BLaER1 (cell line): Measurements from ENCODE around the gene ERICH4.
"Not testable (repeated sequence)": the region's sequence is repeated elsewhere in the genome, so short reads cannot be mapped to it uniquely, and the experiment has no call there.

Experiments used
- H3K27ac ChIP-seq: shearing (Covaris generic); formaldehyde crosslinking; 2 replicates; pipeline ENCODE4 v1.8.1; 2022
- H3K27me3 ChIP-seq: shearing (Covaris generic); formaldehyde crosslinking; 2 replicates; pipeline ENCODE4 v1.8.1; 2022
- H3K36me3 ChIP-seq: shearing (Covaris generic); formaldehyde crosslinking; 2 replicates; pipeline ENCODE4 v1.8.1; 2022
- H3K4me1 ChIP-seq: shearing (Covaris generic); formaldehyde crosslinking; 2 replicates; pipeline ENCODE4 v1.8.1; 2022
- H3K4me2 ChIP-seq: shearing (Covaris generic); formaldehyde crosslinking; 2 replicates; pipeline ENCODE4 v1.8.1; 2022
- H3K4me3 ChIP-seq: shearing (Covaris generic); formaldehyde crosslinking; 2 replicates; pipeline ENCODE4 v1.8.1; 2022
- H3K9ac ChIP-seq: shearing (Covaris generic); formaldehyde crosslinking; 2 replicates; pipeline ENCODE4 v1.8.1; 2022
- H3K9me3 ChIP-seq: shearing (Covaris generic); formaldehyde crosslinking; 2 replicates; pipeline ENCODE4 v1.8.1; 2022
- H4K20me1 ChIP-seq: shearing (Covaris generic); formaldehyde crosslinking; 2 replicates; pipeline ENCODE4 v1.8.1; 2022
- Cebpa-rat ChIP-seq: shearing (Covaris generic); IDR thresholded peaks from 2 replicates; pipeline ENCODE4 v1.8.1; 2022

Gene ERICH4

DNA sequence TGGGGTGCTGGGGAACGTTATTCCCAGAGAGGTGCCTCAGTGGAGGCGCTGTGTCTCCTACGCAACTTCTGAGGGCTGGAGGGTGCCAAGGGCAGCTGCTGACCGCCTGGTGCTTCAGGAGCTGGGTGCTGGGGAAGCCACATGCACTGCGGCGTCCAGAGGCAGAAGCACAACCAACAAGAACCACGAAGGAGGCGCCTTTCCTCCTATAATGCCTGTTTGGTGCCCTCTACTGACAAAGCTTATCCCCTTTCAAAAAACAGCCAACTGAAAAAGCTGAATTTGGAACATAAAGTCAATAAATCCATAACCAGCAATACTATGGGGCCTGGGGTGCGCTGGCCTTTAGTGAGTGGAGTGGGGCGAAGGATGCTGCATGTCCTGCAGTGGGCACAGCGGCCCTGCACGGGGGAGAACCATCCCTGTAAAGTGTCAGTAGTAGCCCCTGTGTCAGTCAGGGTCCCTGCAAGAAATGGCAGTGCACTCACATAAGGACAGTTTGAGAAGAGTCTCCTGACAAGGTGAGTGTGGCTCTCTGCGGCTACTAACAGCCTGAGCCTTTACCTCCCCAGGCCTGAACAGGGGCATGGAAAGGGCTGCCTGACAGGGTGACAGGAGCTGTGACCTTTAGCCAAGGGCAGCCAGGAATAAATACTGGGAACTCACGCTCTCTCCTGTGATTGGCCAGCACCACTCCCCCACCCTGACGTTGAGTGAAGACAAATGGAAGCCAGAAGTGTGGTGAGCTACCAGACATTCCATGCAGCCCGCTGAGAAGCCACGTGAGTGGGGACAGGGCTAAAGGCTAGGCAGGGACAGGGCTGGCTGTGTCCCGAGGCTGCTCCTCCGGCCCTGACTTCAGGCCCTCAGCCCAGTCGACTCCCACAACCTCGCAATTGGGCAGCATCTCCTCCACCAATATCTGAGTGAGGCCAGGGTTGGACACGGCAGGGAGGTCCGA is 11.2 kb upstream of the ERICH4 start:
- peaks cover 47% of the 10 kb centered on the region for H3K36me3 ChIP-seq
- H3K27me3 ChIP-seq, result no peaks in the 10 kb centered on the region
- peak overlapping the region; percentile 43 for H3K4me2 ChIP-seq
- peak overlapping the region; percentile 70 for H3K27ac ChIP-seq
- no peaks in the 10 kb centered on the region for H3K9me3 ChIP-seq
- peak overlapping the region; percentile 0; the same call in 1 of the 2 replicates for H3K9ac ChIP-seq
- H4K20me1 ChIP-seq, result peaks cover 9% of the 10 kb centered on the region; the same call in 1 of the 2 replicates
- no peak for TF ChIP-seq Cebpa-rat
- peaks cover 53% of the 10 kb centered on the region for H3K4me1 ChIP-seq
- no peak overlapping the region for H3K4me3 ChIP-seq

DNA sequence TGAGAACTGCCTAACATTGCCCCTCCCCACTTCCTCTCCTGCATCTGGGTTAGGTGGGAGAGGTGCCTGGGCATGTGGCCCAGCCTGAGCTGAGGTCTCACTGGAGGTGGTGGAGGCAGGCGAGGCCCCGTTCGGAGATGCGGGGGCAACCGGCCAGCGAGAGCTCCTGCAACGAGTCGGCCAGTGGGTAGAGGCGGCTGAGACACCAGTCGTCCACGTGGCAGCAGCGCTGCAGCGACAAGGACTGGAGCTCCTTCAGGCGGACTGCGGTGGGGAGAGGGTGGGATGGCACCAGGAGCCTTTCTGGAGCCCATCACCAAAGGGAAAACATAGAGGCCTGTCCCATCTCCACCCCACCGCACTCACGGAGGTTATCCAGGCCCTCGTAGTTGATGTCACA is 9.8 kb upstream of the ERICH4 start:
- peaks cover 55% of the 10 kb centered on the region for H3K36me3 ChIP-seq
- peaks cover 43% of the 10 kb centered on the region for H3K4me1 ChIP-seq
- H3K27ac ChIP-seq, result no peak overlapping the region
- TF ChIP-seq Cebpa-rat, result no peak
- H4K20me1 ChIP-seq, result peaks cover 9% of the 10 kb centered on the region; the same call in 1 of the 2 replicates
- no peaks in the 10 kb centered on the region for H3K9me3 ChIP-seq
- no peaks in the 10 kb centered on the region for H3K27me3 ChIP-seq
- no peak overlapping the region for H3K4me2 ChIP-seq
- no peak overlapping the region for H3K4me3 ChIP-seq
- H3K9ac ChIP-seq, result no peak overlapping the region

DNA sequence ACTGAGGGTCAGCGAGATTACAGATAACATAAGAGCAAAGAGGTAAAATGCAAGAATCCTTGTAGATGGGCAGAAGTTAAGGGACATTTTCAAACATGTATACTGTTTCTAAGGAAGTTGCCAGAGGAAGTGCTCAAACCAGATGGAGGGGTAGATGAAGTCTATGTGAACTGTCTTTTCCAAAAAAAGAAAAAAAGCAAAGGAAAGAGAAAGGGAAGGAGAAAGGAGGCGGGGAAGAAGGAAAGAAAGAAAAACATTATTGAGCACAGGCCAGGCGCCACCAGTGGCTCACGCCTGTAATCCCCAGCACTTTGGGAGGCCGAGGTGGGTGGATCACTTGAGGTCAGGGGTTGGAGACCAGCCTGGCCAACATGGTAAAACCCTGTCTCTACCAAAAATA is 8.5 kb upstream of the ERICH4 start:
- H3K4me3 ChIP-seq, result no peak overlapping the region
- H3K36me3 ChIP-seq, result peaks cover 51% of the 10 kb centered on the region
- no peaks in the 10 kb centered on the region for H3K27me3 ChIP-seq
- H4K20me1 ChIP-seq, result peaks cover 9% of the 10 kb centered on the region; the same call in 1 of the 2 replicates
- no peak overlapping the region for H3K9ac ChIP-seq
- no peak overlapping the region for H3K27ac ChIP-seq
- TF ChIP-seq Cebpa-rat, result no peak
- H3K4me2 ChIP-seq, result peak overlapping the region; percentile 2; the same call in 1 of the 2 replicates
- peaks cover 42% of the 10 kb centered on the region for H3K4me1 ChIP-seq
- H3K9me3 ChIP-seq, result no peaks in the 10 kb centered on the region

DNA sequence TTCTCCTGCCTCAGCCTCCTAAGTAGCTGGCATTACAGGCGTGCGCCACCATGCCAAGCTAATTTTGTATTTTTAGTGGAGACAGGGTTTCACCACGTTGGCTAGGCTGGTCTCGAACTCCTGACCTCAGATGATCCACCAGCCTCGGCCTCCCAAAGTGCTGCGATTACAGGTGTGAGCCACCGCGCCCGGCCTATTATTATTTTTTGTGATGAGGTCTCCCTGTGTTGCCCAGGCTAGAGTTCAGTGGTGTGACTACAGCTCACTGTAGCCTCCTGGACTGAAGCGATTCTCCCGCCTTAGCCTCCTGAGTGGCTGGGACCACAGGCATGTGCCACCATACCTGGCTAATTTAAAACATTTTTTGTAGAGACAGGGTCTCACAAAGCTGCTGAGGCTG is 7.6 kb upstream of the ERICH4 start:
- H3K27ac ChIP-seq, H4K20me1 ChIP-seq, H3K9ac ChIP-seq, H3K4me2 ChIP-seq, H3K9me3 ChIP-seq, H3K4me3 ChIP-seq, H3K27me3 ChIP-seq: not testable (repeated sequence)
- Histone ChIP-seq H3K4me1 (peaks cover 41% of the 10 kb centered on the region), H3K36me3 (peaks cover 46% of the 10 kb centered on the region)

DNA sequence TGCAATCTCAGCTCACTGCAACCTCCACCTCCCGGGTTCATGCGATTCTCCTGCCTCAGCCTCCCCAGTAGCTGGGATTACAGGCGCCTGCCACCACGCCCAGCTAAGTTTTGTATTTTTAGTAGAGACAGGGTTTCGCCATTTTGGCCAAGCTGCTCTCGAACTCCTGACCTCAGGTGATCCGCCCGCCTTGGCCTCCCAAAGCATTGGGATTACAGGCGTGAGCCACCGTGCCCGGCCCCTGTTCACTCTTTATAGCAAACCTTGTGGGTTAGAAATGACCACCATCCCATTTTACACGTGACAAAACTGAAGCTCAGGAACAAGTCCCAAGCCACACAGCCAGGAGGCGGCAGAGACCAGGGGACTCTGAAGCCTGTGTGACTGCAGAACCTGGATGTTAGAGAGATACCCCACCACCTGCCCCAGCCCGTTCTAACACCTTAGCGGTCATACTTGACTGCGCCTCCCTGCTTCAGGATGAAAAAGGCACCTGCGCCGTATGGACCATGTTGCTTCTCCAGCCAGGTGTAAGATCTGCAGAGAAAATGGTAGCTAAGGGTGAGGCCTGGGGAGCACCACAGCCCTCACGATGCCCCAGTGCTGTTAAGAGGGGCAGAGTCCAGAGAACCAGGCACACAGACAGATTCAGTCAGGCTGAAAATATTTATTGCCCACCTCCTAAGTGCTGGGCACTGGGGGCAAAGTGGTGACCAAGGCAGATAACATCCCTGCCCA is 6.9 kb upstream of the ERICH4 start:
- TF ChIP-seq Cebpa-rat, result no peak
- Histone ChIP-seq H3K27me3 (no peaks in the 10 kb centered on the region), H3K4me2 (no peak overlapping the region), H3K27ac (no peak overlapping the region), H3K36me3 (peaks cover 43% of the 10 kb centered on the region), H4K20me1 (peaks cover 9% of the 10 kb centered on the region; the same call in 1 of the 2 replicates), H3K9me3 (no peaks in the 10 kb centered on the region), H3K4me3 (no peak overlapping the region), H3K4me1 (peaks cover 35% of the 10 kb centered on the region), H3K9ac (no peak overlapping the region)

DNA sequence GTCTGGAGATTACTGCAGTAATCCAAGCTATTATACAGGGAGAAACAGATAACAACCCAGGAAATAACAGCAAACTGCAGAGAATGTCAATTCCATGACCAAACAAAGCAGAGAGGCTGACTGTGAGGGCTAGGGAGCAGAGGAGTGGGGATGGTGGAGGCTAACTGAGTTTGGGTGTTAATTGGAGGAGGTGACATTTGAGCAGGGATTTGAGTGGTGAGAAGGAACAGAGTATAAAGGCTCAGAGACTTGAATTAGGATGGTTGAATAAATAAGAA is 6.3 kb upstream of the ERICH4 start:
- no peaks in the 10 kb centered on the region for H3K9me3 ChIP-seq
- H3K4me1 ChIP-seq, result peaks cover 30% of the 10 kb centered on the region
- H3K4me3 ChIP-seq, result no peak overlapping the region
- no peak for TF ChIP-seq Cebpa-rat
- H3K27ac ChIP-seq, result no peak overlapping the region
- H3K9ac ChIP-seq, result no peak overlapping the region
- peaks cover 4% of the 10 kb centered on the region; the same call in 1 of the 2 replicates for H4K20me1 ChIP-seq
- H3K36me3 ChIP-seq, result peaks cover 42% of the 10 kb centered on the region
- no peak overlapping the region for H3K4me2 ChIP-seq
- H3K27me3 ChIP-seq, result no peaks in the 10 kb centered on the region

DNA sequence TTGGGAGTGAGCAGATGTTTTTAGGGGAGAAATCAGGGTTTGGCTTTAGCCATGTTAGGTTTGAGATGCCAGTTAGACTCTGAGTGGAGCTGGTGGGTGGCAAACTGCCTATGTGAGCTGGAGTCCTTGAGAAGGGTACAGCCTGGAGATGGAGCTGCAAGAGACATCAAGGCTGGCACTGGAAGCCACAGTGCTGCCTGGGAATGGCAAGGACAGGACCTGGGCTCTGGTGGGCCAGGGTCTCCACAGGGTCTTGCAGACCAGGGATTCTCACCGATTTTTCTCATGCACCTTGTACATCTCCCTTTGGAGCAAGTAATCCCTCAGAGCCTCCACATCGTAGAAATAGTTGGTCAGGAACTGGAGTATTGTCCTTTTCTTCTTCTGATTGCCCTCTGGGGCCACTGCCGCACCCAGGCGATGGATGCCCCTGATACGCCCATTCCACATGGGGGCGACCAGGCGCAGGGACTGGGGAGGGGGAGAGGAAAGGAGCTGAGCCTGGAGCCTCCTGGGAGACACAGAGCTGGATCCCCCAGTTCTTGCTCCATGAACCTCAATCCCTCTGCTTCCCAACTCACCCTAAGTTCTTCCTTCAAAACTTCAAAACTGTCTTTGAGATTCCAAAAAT is 4.9 kb upstream of the ERICH4 start:
- H4K20me1 ChIP-seq, result no peaks in the 10 kb centered on the region
- peaks cover 28% of the 10 kb centered on the region for H3K36me3 ChIP-seq
- no peak overlapping the region for H3K9ac ChIP-seq
- peak overlapping the region; percentile 77; the same call in 1 of the 2 replicates for H3K4me2 ChIP-seq
- H3K9me3 ChIP-seq, result no peaks in the 10 kb centered on the region
- TF ChIP-seq Cebpa-rat, result no peak
- no peaks in the 10 kb centered on the region for H3K27me3 ChIP-seq
- H3K27ac ChIP-seq, result no peak overlapping the region
- peaks cover 33% of the 10 kb centered on the region for H3K4me1 ChIP-seq
- H3K4me3 ChIP-seq, result no peak overlapping the region

DNA sequence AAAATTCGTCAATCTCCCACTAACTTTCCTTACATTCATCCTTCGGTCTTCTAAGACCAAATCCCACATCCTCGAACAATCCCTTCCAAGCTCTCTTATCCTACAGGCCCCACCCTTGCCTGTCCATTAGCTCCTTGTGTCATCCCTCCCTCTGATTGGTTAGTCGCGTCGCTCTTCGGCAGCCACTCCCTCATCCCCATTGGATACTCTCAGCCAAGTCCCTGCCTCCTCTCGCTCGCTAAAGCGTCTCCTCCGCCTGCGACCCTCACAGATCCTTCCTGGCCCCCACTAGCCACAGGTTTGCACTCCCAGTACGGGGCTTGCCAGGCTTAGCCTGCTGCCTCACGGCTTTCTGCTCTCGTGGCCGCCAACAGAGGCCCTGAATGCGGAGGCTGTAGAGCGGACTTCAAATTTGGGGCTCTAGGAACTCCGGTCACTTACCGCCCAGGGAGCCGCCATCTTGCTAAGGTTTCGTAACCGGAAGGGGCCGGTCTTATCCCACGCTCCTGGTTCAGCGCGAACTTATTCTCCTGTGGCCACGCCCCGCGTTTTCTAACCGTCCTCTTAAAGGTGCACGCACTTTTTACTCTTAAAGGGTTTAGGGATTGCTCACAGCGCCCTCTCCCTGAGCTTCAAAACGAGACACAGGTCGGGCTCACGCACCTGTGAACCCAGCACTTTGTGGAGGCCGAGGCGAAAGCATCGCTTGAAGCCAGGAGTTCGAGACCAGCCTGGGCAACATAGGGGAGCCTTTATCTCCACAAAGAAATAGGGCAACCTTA is 3.3 kb upstream of the ERICH4 start, which contains the start of gene DMAC2:
Gene DMAC2 (minus strand): TSS at position 472 of the 782 bp plus-strand sequence. CDS start 13 bp downstream, at position 459.
- H3K27ac ChIP-seq, result peak within 1 kb of the TSS; percentile 82
- peak; percentile 92 for TF ChIP-seq Cebpa-rat

DNA sequence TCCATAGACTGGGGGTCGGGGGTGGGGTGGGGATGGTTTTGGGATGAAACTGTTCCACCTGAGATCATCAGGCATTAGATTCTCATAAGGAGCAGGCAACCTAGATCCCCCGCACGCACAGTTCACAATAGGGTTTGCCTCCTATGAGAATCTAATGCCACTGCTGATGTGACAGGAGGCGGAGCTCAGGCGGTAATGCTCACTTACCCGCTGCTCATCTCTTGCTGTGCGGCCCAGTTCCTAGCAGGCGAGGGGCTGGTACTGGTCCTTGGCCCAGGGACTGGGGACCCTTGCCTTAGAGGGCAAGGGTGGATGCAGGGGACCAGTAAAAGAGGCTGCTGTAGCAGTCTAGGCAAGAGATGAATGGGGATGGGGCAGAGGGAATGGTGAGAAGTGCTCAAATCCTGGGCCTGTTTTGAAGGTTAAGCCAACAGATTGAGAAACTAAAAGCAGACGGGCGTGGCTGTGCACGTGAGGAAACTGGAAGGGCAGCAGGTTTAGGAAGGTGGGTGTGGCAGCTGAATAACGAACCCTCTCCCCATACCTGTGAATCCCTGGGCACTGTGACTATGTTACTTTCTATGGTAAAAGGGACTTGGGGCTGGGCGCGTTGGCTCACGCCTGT is 1.5 kb upstream of the ERICH4 start:
- no peaks in the 10 kb centered on the region for H4K20me1 ChIP-seq
- no peak overlapping the region for H3K4me3 ChIP-seq
- H3K27me3 ChIP-seq, result no peaks in the 10 kb centered on the region
- no peak overlapping the region for H3K4me2 ChIP-seq
- H3K4me1 ChIP-seq, result peaks cover 26% of the 10 kb centered on the region
- no peak for TF ChIP-seq Cebpa-rat
- peaks cover 13% of the 10 kb centered on the region for H3K36me3 ChIP-seq
- H3K9me3 ChIP-seq, result no peaks in the 10 kb centered on the region
- H3K9ac ChIP-seq, result no peak overlapping the region
- no peak overlapping the region for H3K27ac ChIP-seq

More for the DNA sequence above, 3.3 kb upstream of the ERICH4 start, which contains the start of gene DMAC2:
- H3K27me3 ChIP-seq, result no peaks in the 10 kb centered on the region
- peaks cover 30% of the 10 kb centered on the region for H3K4me1 ChIP-seq
- H3K4me3 ChIP-seq, result peak within 1 kb of the TSS; percentile 73
- H3K36me3 ChIP-seq, result peaks cover 18% of the 10 kb centered on the region
- H3K9ac ChIP-seq, result peak within 1 kb of the TSS; percentile 80
- peak within 1 kb of the TSS; percentile 77 for H3K4me2 ChIP-seq
- H4K20me1 ChIP-seq, result no peaks in the 10 kb centered on the region
- H3K9me3 ChIP-seq, result no peaks in the 10 kb centered on the region
